GM19452 (cell line): ENCODE results near the gene TAF11L14.

ENCODE experiments used
- ATAC-seq: cut with Tn5 transposase; IDR thresholded peaks from one replicate; pipeline ENCODE4 v1.9.1; 2021; ENCODE audit not compliant: unreplicated experiment

The TAF11L14 gene

DNA sequence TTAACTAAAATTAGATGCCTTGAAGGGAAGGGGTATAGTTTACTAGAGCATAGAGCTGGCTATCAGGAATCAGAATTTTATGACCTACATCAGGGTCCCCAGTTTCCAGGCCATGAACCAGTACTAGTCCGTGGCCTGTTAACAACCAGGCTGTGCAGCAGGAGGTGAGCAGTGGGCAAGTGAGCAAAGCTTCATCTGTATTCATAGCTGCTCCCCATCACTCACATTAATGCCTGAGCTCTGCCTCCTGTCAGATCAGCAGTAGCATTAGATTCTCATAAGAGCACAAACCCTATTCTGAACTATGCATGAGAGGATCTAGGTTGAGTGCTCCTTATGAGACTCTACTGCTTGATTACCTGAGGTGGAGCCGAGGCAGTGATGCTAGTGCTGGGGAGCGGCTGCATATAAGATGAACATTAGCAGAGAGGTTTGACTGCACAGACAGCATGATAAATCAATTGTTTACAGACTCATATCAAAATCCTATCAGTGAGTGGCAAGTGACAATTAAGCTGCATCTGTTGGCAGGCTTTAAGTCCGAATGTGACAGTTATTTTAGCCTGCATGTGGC lies 44.6 kb downstream of the TAF11L14 start:
- no peak for ATAC-seq

GRCh38 chr5:17679597-17680203 lies 45.4 kb downstream of the TAF11L14 start:
- ATAC-seq: no peak

DNA sequence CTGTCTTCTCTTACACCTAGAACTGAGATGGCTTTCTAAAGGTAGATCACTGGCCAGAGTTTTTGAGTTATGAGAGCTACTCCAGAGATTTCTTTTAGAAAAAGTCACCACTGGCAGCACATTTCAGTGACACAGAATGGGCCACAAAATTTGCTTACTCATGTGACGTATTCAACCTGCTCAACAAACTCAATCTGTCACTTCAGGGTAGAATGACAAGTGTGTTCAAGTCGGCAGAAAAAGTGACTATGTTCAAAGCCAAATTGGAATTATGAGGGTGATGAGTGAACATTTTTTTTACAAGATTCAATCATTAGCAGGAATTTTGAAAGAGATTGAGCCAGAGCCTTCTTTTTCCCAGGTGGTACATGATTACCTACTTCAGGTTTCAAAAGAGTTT lies 46.5 kb downstream of the TAF11L14 start:
- no peak for ATAC-seq
